ENCODE measurements around the gene PSIP1. TPM values are rescaled to one million over a fixed set of nuclear protein-coding genes. Genes with fewer than 3 reads are reported as not detected.
"Not testable (repeated sequence)": the region's sequence is repeated elsewhere in the genome, so short reads cannot be mapped to it uniquely, and the experiment has no call there.

The PSIP1 gene
- total RNA-seq, 1 experiment from 2014 or later = 362 TPM

GRCh38 chr9:15529566-15530324 is 19.0 kb upstream of the PSIP1 start:
- no peak overlapping the region for H4K91ac ChIP-seq (ENCODE audit: insufficient read length, low read depth, low read length)
- no peak for TF ChIP-seq CTCF (conservative IDR thresholded peaks at IDR 0.05)
- H4K8ac ChIP-seq (replicated peaks; ENCODE audit: insufficient read length, low read depth, low read length) = no peak overlapping the region
- no peak overlapping the region for H3K18ac ChIP-seq (ENCODE audit: insufficient read length, low read depth, low read length)
- H2BK120ac ChIP-seq (ENCODE audit: low read depth, low read length, poor library complexity, severe bottlenecking) = no peak overlapping the region
- no peaks in the 10 kb centered on the region for H3K23me2 ChIP-seq (ENCODE audit: insufficient read length, low read depth, low read length, poor library complexity, severe bottlenecking)
- H4K5ac ChIP-seq (ENCODE audit: insufficient read length, low read depth, low read length) = no peak overlapping the region
- H3K9me3 Mint-ChIP-seq = no peaks in the 10 kb centered on the region
- H2AFZ ChIP-seq (ENCODE audit: low read length) = no peak overlapping the region
- H3K36me3 Mint-ChIP-seq (ENCODE audit: insufficient read depth in 1 of 3, low read depth in 3 of 3) = no peaks in the 10 kb centered on the region
- no peaks in the 10 kb centered on the region for H3K79me1 ChIP-seq (ENCODE audit: insufficient read depth, low read depth, low read length, poor library complexity, severe bottlenecking)
- no peak overlapping the region for H3K4me3 Mint-ChIP-seq
- no peak overlapping the region for H2BK20ac ChIP-seq (ENCODE audit: low read depth, low read length, poor library complexity, severe bottlenecking)
- no peak overlapping the region for H3K9ac ChIP-seq (ENCODE audit: extremely low read depth, insufficient read length, low read length)
- no peak overlapping the region for H3K23ac ChIP-seq (ENCODE audit: insufficient read length, low read depth, low read length)
- H2AK5ac ChIP-seq (ENCODE audit: insufficient read length, low read length) = no peak overlapping the region
- no peak overlapping the region for H3K4me2 ChIP-seq (ENCODE audit: insufficient read depth, insufficient read length, low read length)
- H3K4me1 Mint-ChIP-seq = peaks cover 0 to 3% of the 10 kb centered on the region in 2 experiments; a peak in 1 of 4 replicates
- no peaks in the 10 kb centered on the region for H3K9me3 ChIP-seq (ENCODE audit: control insufficient read depth, low read depth, low read length)
- H2BK5ac ChIP-seq (ENCODE audit: insufficient read length, low read length) = no peak overlapping the region
- no peak overlapping the region for H3K27ac Mint-ChIP-seq
- no peak overlapping the region for H2BK15ac ChIP-seq (ENCODE audit: low read depth, low read length)
- no peak overlapping the region for H3T11ph ChIP-seq (ENCODE audit: low read length)
- no peak overlapping the region for H3K4ac ChIP-seq (ENCODE audit: low read depth, low read length)
- no peaks in the 10 kb centered on the region for H3K27me3 Mint-ChIP-seq (ENCODE audit: low read depth)
- H2BK12ac ChIP-seq (ENCODE audit: insufficient read length, low read depth, low read length) = no peak overlapping the region
- H4K20me1 ChIP-seq (ENCODE audit: control insufficient read depth, insufficient read depth, insufficient read length) = no peaks in the 10 kb centered on the region
- no peak overlapping the region for H3K27ac ChIP-seq (ENCODE audit: insufficient read length, low read depth, low read length)
- no peak overlapping the region for H3K56ac ChIP-seq (ENCODE audit: insufficient read length, low read depth, low read length)
- H3K79me2 ChIP-seq (ENCODE audit: insufficient read depth, low read length) = no peaks in the 10 kb centered on the region
- WGBS (ENCODE audit: extremely low coverage, insufficient read length, low lambda C conversion rate) = no CpG with 5 or more reads among the region's 4 CpGs
- DNase-seq = no peak
- no peaks in the 10 kb centered on the region for H3K27me3 ChIP-seq (ENCODE audit: insufficient read depth, low read length)
- H3K14ac ChIP-seq (ENCODE audit: insufficient read depth, low read length) = no peak overlapping the region
- no peaks in the 10 kb centered on the region for H3K4me1 ChIP-seq (ENCODE audit: insufficient read depth, low read length)

GRCh38 chr9:15527035-15527434 is 16.3 kb upstream of the PSIP1 start:
- H3K36me3 Mint-ChIP-seq (ENCODE audit: insufficient read depth in 1 of 3, low read depth in 3 of 3); H3K27ac Mint-ChIP-seq; H3K27ac ChIP-seq (ENCODE audit: insufficient read length, low read depth, low read length); H3K9me3 Mint-ChIP-seq; H4K5ac ChIP-seq (ENCODE audit: insufficient read length, low read depth, low read length); H3K4me3 Mint-ChIP-seq; H3K4ac ChIP-seq (ENCODE audit: low read depth, low read length); H3K4me1 Mint-ChIP-seq; H2BK5ac ChIP-seq (ENCODE audit: insufficient read length, low read length); H3K79me1 ChIP-seq (ENCODE audit: insufficient read depth, low read depth, low read length, poor library complexity, severe bottlenecking); H3K14ac ChIP-seq (ENCODE audit: insufficient read depth, low read length); H3K18ac ChIP-seq (ENCODE audit: insufficient read length, low read depth, low read length); DNase-seq; H3K9me3 ChIP-seq (ENCODE audit: control insufficient read depth, low read depth, low read length); H2BK120ac ChIP-seq (ENCODE audit: low read depth, low read length, poor library complexity, severe bottlenecking); H2BK12ac ChIP-seq (ENCODE audit: insufficient read length, low read depth, low read length); H2BK15ac ChIP-seq (ENCODE audit: low read depth, low read length); H4K20me1 ChIP-seq (ENCODE audit: control insufficient read depth, insufficient read depth, insufficient read length); H3T11ph ChIP-seq (ENCODE audit: low read length); H2AK5ac ChIP-seq (ENCODE audit: insufficient read length, low read length); H4K91ac ChIP-seq (ENCODE audit: insufficient read length, low read depth, low read length); H2AFZ ChIP-seq (ENCODE audit: low read length); H3K23ac ChIP-seq (ENCODE audit: insufficient read length, low read depth, low read length); H3K27me3 ChIP-seq (ENCODE audit: insufficient read depth, low read length); H3K27me3 Mint-ChIP-seq (ENCODE audit: low read depth); H3K56ac ChIP-seq (ENCODE audit: insufficient read length, low read depth, low read length); H3K4me1 ChIP-seq (ENCODE audit: insufficient read depth, low read length); H3K4me2 ChIP-seq (ENCODE audit: insufficient read depth, insufficient read length, low read length); H2BK20ac ChIP-seq (ENCODE audit: low read depth, low read length, poor library complexity, severe bottlenecking); H3K79me2 ChIP-seq (ENCODE audit: insufficient read depth, low read length); H3K23me2 ChIP-seq (ENCODE audit: insufficient read length, low read depth, low read length, poor library complexity, severe bottlenecking); H4K8ac ChIP-seq (replicated peaks; ENCODE audit: insufficient read length, low read depth, low read length); H3K9ac ChIP-seq (ENCODE audit: extremely low read depth, insufficient read length, low read length): not testable (repeated sequence)
- no CpG with 5 or more reads among the region's 5 CpGs for WGBS (ENCODE audit: extremely low coverage, insufficient read length, low lambda C conversion rate)
